K562 (cell line): ENCODE measurements around the gene TOMT. TPM values are rescaled to one million over a fixed set of nuclear protein-coding genes. Genes with fewer than 3 reads are reported as not detected.

ENCODE experiments used
- ATAC-seq: fragments of 200-7000 bp; cut with Tn5 transposase; 3 replicates; pipeline ENCODE4 v1.9.1; 2020; ENCODE audit warnings: moderate library complexity
- BruUV-seq: library from RNA; stranded (reverse); fragments of 400-500 nt; replicated peaks from 2 replicates; lab custom pipeline; 2021; lab: Mats Ljungman, UMichigan
- CTCF ChIA-PET: fragments of 300-600 bp; formaldehyde crosslinking; extraction: SDS; loops from one replicate; lab custom pipeline; 2021; ENCODE audit warnings: low intra/inter-chr PET ratio; lab: Yijun Ruan, JAX
- POLR2A ChIA-PET: fragments of 300-600, 350-650 bp; sonication (Branson Sonifier 250); formaldehyde crosslinking; extraction: SDS; loops from one replicate; lab custom pipeline; 2021; ENCODE audit warnings: antibody characterized with exemption, inconsistent platforms; lab: Yijun Ruan, JAX
- DNase-seq, 4 experiments: peaks; one replicate each; pipeline versions ENCODE4 v3.0.0 to v3.0.0-alpha.2; 2011 to 2018; ENCODE audit warnings: low spot score in 3 of 4, mixed read lengths in 3 of 4; ENCODE audit errors: extremely low read depth in 1 of 4
- FAIRE-seq: peaks from 2 replicates; lab custom pipeline; 2011; peaks lifted over from hg19 to GRCh38; lab: Jason Lieb, UNC
- H2AFZ ChIP-seq: 2 replicates; pipeline ENCODE4 v1.6.0; 2011; ENCODE audit warnings: low read depth, low read length, control low read depth, inconsistent platforms
- H3K27ac ChIP-seq: fragments of 200-600 bp; 3 replicates; pipeline ENCODE4 v1.8.0; 2011; ENCODE audit warnings: low read depth, mild to moderate bottlenecking, control low read depth, inconsistent platforms, low read length, moderate library complexity, mixed read lengths; ENCODE audit errors: extremely low read depth
- H3K27me3 ChIP-seq, 2 experiments: fragments of 300-600 bp in 1 of 2; 2 replicates in 1 of 2; 3 replicates in 1 of 2; pipeline versions ENCODE4 v1.6.0 to v1.8.0; 2011; ENCODE audit warnings: inconsistent platforms in 2 of 2, low read length in 2 of 2, mild to moderate bottlenecking in 1 of 2, mixed read lengths in 1 of 2, moderate library complexity in 1 of 2; ENCODE audit not compliant: control insufficient read depth in 2 of 2, insufficient read depth in 2 of 2
- H3K36me3 ChIP-seq: fragments of 300-600 bp; 3 replicates; pipeline ENCODE4 v1.8.0; 2011; ENCODE audit warnings: mild to moderate bottlenecking, low read length, inconsistent platforms; ENCODE audit not compliant: control insufficient read depth, insufficient read depth
- H3K4me1 ChIP-seq, 2 experiments: fragments of 200-600 bp in 1 of 2; replicated peaks in 1 of 2; 2 replicates in 1 of 2; 3 replicates in 1 of 2; pipeline versions ENCODE4 v1.5.1 to v1.8.0; 2011; ENCODE audit warnings: inconsistent platforms in 2 of 2, low read length in 2 of 2, mild to moderate bottlenecking in 1 of 2, mixed read lengths in 1 of 2, moderate library complexity in 1 of 2; ENCODE audit not compliant: control insufficient read depth in 2 of 2, insufficient read depth in 2 of 2
- H3K4me2 ChIP-seq: 2 replicates; pipeline ENCODE4 v1.6.1; 2011; ENCODE audit warnings: low read length, control low read depth, inconsistent platforms, mixed read lengths; ENCODE audit not compliant: insufficient read depth
- H3K4me3 ChIP-seq: fragments of 200-600 bp; sonication (generic), shearing (Covaris generic); 2 replicates; pipeline ENCODE4 v1.5.1; 2016; ENCODE audit warnings: control low read depth, inconsistent platforms
- H3K79me2 ChIP-seq: fragments of 200-600 bp; 3 replicates; pipeline ENCODE4 v1.8.0; 2011; ENCODE audit warnings: low read length, inconsistent platforms; ENCODE audit not compliant: control insufficient read depth, insufficient read depth
- H3K9ac ChIP-seq, 2 experiments: 2 replicates each; pipeline versions ENCODE4 v1.6.0 to v1.6.1; 2011; ENCODE audit warnings: low read depth in 2 of 2, low read length in 2 of 2, control low read depth in 1 of 2, inconsistent platforms in 1 of 2, mild to moderate bottlenecking in 1 of 2, mixed read lengths in 1 of 2; ENCODE audit not compliant: insufficient read depth in 1 of 2
- H3K9me1 ChIP-seq: one replicate; pipeline ENCODE4 v1.6.0; 2011; ENCODE audit warnings: inconsistent platforms, mild to moderate bottlenecking, low read length, moderate library complexity; ENCODE audit not compliant: control insufficient read depth, insufficient read depth
- H3K9me3 ChIP-seq: replicated peaks from 2 replicates; pipeline ENCODE4 v1.5.1; 2011; ENCODE audit warnings: low read depth, low read length, inconsistent platforms; ENCODE audit not compliant: control insufficient read depth, insufficient read depth
- H4K20me1 ChIP-seq: replicated peaks from 2 replicates; pipeline ENCODE4 v1.6.1; 2011; ENCODE audit warnings: low read length, inconsistent platforms, mixed read lengths; ENCODE audit not compliant: control insufficient read depth, insufficient read depth
- ADNP ChIP-seq: fragments of 200-800 bp; sonication (Bioruptor generic); IDR thresholded peaks from 2 replicates; pipeline ENCODE4 v1.6.1; 2016; ENCODE audit warnings: missing genetic modification characterization, missing compliant biosample characterization
- BDP1 ChIP-seq: IDR thresholded peaks from 3 replicates; pipeline ENCODE4 v1.6.1; 2011; ENCODE audit not compliant: insufficient read length, insufficient read depth
- COPS2 ChIP-seq: fragments of 450-650 bp; conservative IDR thresholded peaks from 2 replicates; pipeline ENCODE4 v1.6.1; 2016; ENCODE audit warnings: mild to moderate bottlenecking, moderate library complexity
- ELF2 ChIP-seq: fragments of 250-450 bp; sonication (Bioruptor Pico); IDR thresholded peaks from 2 replicates; pipeline ENCODE4 v1.5.0; 2021; ENCODE audit warnings: mild to moderate bottlenecking
- ELF4 ChIP-seq: fragments of 450-650 bp; formaldehyde crosslinking; IDR thresholded peaks from 2 replicates; pipeline ENCODE4 v1.4.0; 2022; ENCODE audit warnings: missing genetic modification characterization
- GATA2 ChIP-seq: sonication (generic); formaldehyde crosslinking; IDR thresholded peaks from 2 replicates; pipeline ENCODE4 v1.4.0; 2020; ENCODE audit warnings: mild to moderate bottlenecking, missing genetic modification reagents
- HSF4 ChIP-seq: fragments of 250-450 bp; sonication (Bioruptor Pico); IDR thresholded peaks from 2 replicates; pipeline ENCODE4 v2.1.2; 2022; ENCODE audit warnings: mild to moderate bottlenecking, moderate library complexity, borderline replicate concordance
- MITF ChIP-seq: IDR thresholded peaks from 2 replicates; pipeline ENCODE4 v1.6.1; 2014; ENCODE audit warnings: antibody characterized with exemption
- MTA1 ChIP-seq: fragments of 450-650 bp; IDR thresholded peaks from 2 replicates; pipeline ENCODE4 v1.6.1; 2017; ENCODE audit warnings: borderline replicate concordance
- MYC ChIP-seq, 2 experiments: fragments of 250-450 bp in 1 of 2; sonication (Bioruptor Pico) in 1 of 2; IDR thresholded peaks; 2 replicates each; pipeline versions ENCODE4 v1.5.1 to v1.6.1; 2012 to 2021; ENCODE audit warnings: low read depth in 2 of 2, borderline replicate concordance in 1 of 2, improper control_type of control experiment in 1 of 2, low read length in 1 of 2, mild to moderate bottlenecking in 1 of 2, moderate library complexity in 1 of 2
- NFIX ChIP-seq: fragments of 250-450 bp; sonication (Bioruptor Pico); IDR thresholded peaks from 2 replicates; pipeline ENCODE4 v1.4.0; 2020; ENCODE audit warnings: low read depth, mild to moderate bottlenecking, moderate library complexity
- RFX1 ChIP-seq: fragments of 450-650 bp; IDR thresholded peaks from 2 replicates; pipeline ENCODE4 v1.6.1; 2016; ENCODE audit warnings: mild to moderate bottlenecking, moderate library complexity
- SLC30A9 ChIP-seq: fragments of 250-450 bp; sonication (Bioruptor Pico); IDR thresholded peaks from 2 replicates; pipeline ENCODE4 v1.8.0; 2022; ENCODE audit warnings: mild to moderate bottlenecking, moderate library complexity
- SMARCA4 ChIP-seq: fragments of 450-650 bp; IDR thresholded peaks from 2 replicates; pipeline ENCODE4 v1.6.1; 2016
- SMARCA5 ChIP-seq: fragments of 450-650 bp; IDR thresholded peaks from 2 replicates; pipeline ENCODE4 v1.6.1; 2016
- SRSF1 ChIP-seq: fragments of 200-400 bp; formaldehyde crosslinking; IDR thresholded peaks from 2 replicates; pipeline ENCODE4 v1.6.1; 2017; ENCODE audit warnings: mild to moderate bottlenecking, low read depth, low read length, moderate library complexity
- ZBTB34 ChIP-seq: fragments of 250-450 bp; sonication (Bioruptor Pico); IDR thresholded peaks from 2 replicates; pipeline ENCODE4 v1.8.0; 2021; ENCODE audit warnings: mild to moderate bottlenecking, moderate library complexity
- ZNF449 ChIP-seq: fragments of 250-450 bp; sonication (Bioruptor Pico); IDR thresholded peaks from 2 replicates; pipeline ENCODE4 v1.8.0; 2022; ENCODE audit warnings: moderate library complexity, mild to moderate bottlenecking, inconsistent platforms
- WGBS: fragments of 100-300 bp; shearing (Covaris generic); methylation state at CpG from one replicate; pipeline ENCODE4 v1.1.6; 2016; ENCODE audit warnings: low coverage, mixed read lengths; ENCODE audit not compliant: insufficient coverage; ENCODE audit errors: missing lambda C conversion rate; 5-methylcytosine and 5-hydroxymethylcytosine counted together
- in situ Hi-C: fragments of 300-500 bp; cut with MboI; formaldehyde crosslinking; loops from 4 replicates; pipeline ENCODE4 v1.15.0; 2018; ENCODE audit warnings: inconsistent platforms, mixed read lengths
- intact Hi-C: fragments of 100-400 bp; cut with micrococcal nuclease; formaldehyde crosslinking; loops from 2 replicates; pipeline ENCODE4 v1.14.2; 2022
- polyA plus RNA-seq, 8 experiments: library from polyadenylated mRNA; depleted of rRNA in 4 of 8; stranded (reverse) in 5 of 8; unstranded in 3 of 8; fragments of >200 nt; fragmentation: Nextera tagmentation in 2 of 8; fragmentation: Illumina TruSeq in 1 of 8; extraction: Ambion mirVana in 2 of 8; extraction: Trizol in 1 of 8; gene quantifications; 2 replicates each; pipeline versions ENCODE4 v1.2.1 to v1.2.3, GENCODE V29; 2011 to 2014; ENCODE audit warnings: inconsistent platforms in 1 of 8, missing spikeins in 1 of 8
- total RNA-seq, 7 experiments: library from RNA; depleted of rRNA in 6 of 7; stranded (reverse); fragments of >200 nt in 6 of 7; fragmentation: Illumina TruSeq in 2 of 7; extraction: Trizol in 2 of 7; gene quantifications; 2 replicates each; pipeline versions ENCODE4 v1.2.1 to v1.2.3, GENCODE V29; 2011 to 2021; ENCODE audit warnings: low replicate concordance in 1 of 7

TOMT gene
- total and polyA plus RNA-seq, 9 of the 15 experiments (the other 6 are each of a cell fraction or from before 2014, with no cell fraction given): not detected

GRCh38 chr11:72124046-72124445 is 18.3 kb downstream of the TOMT start:
- H3K79me2 ChIP-seq: no peaks in the 10 kb centered on the region
- no peaks in the 10 kb centered on the region for H3K36me3 ChIP-seq
- BruUV-seq: no TSS peak
- intact Hi-C loops: no loop called here
- no peak overlapping the region for H3K27ac ChIP-seq
- H3K27me3 ChIP-seq: no peaks in the 10 kb centered on the region
- no peaks in the 10 kb centered on the region for H4K20me1 ChIP-seq
- CTCF ChIA-PET: no interaction called here
- no peak overlapping the region for H3K4me3 ChIP-seq
- H3K4me2 ChIP-seq: no peak overlapping the region
- H3K9me3 ChIP-seq: no peaks in the 10 kb centered on the region; the same call in 1 of the 2 replicates
- in situ Hi-C loops: no loop called here
- H3K9ac ChIP-seq: peak overlapping the region in 1 of 2 experiments; percentile 2; a peak in 1 of 4 replicates
- POLR2A ChIA-PET: interaction anchor here (1.0 kb wide), 1 partner anchor 11 kb away, joined by 4 read pairs; the partner anchor contains the start of gene ANAPC15
- WGBS: 65% methylated on average over 6 of the region's 6 CpGs
- FAIRE-seq (no peak), DNase-seq (no peak), ATAC-seq (no peak)
- peaks cover 14 to 18% of the 10 kb centered on the region in 2 experiments for H3K4me1 ChIP-seq
- H3K9me1 ChIP-seq: no peaks in the 10 kb centered on the region
- no peak overlapping the region for H2AFZ ChIP-seq
- TF ChIP-seq SMARCA5: no peak
- TF ChIP-seq MTA1: no peak
- TF ChIP-seq HSF4: no peak
- no peak for TF ChIP-seq SLC30A9 (CRISPR knock-in tag)
- no peak for TF ChIP-seq ZBTB34
- TF ChIP-seq RFX1: no peak
- TF ChIP-seq ZNF449 (CRISPR knock-in tag): no peak
- TF ChIP-seq COPS2: no peak
- no peak for TF ChIP-seq MYC (IDR thresholded peaks at IDR 0.05; ENCODE audit: low read depth, low read length)
- no peak for TF ChIP-seq MYC (CRISPR knock-in tag; IDR thresholded peaks at IDR 0.05; ENCODE audit: borderline replicate concordance, low read depth)
- no peak for TF ChIP-seq BDP1
- TF ChIP-seq NFIX (CRISPR knock-in tag): no peak
- no peak for TF ChIP-seq ADNP (tag)
- TF ChIP-seq ELF2 (CRISPR knock-in tag): no peak
- no peak for TF ChIP-seq SMARCA4
- TF ChIP-seq MITF: no peak
- TF ChIP-seq SRSF1: no peak
- TF ChIP-seq GATA2: no peak
- TF ChIP-seq ELF4 (CRISPR knock-in tag): no peak
